ENCODE data around the gene ANXA6. TPM values are rescaled to one million over a fixed set of nuclear protein-coding genes. Genes with fewer than 3 reads are reported as not detected.

Gene ANXA6
- total RNA-seq, 1 experiment from 2014 or later, result 98.7 TPM

GRCh38 chr5:151077967-151078366 is 79.6 kb downstream of the ANXA6 start:
- H3K9me3 Mint-ChIP-seq, result no peaks in the 10 kb centered on the region
- Histone ChIP-seq H3K79me1 (ENCODE audit: insufficient read depth, low read depth, low read length, poor library complexity, severe bottlenecking) (no peaks in the 10 kb centered on the region), H3T11ph (ENCODE audit: low read length) (no peak overlapping the region), H3K27me3 (ENCODE audit: insufficient read depth, low read length) (no peaks in the 10 kb centered on the region), H3K27ac (ENCODE audit: insufficient read length, low read depth, low read length) (no peak overlapping the region), H4K91ac (ENCODE audit: insufficient read length, low read depth, low read length) (no peak overlapping the region), H4K8ac (replicated peaks; ENCODE audit: insufficient read length, low read depth, low read length) (no peak overlapping the region), H2AFZ (ENCODE audit: low read length) (no peak overlapping the region), H3K79me2 (ENCODE audit: insufficient read depth, low read length) (peaks cover 2% of the 10 kb centered on the region; the same call in 1 of the 2 replicates), H2BK12ac (ENCODE audit: insufficient read length, low read depth, low read length) (no peak overlapping the region), H4K5ac (ENCODE audit: insufficient read length, low read depth, low read length) (no peak overlapping the region), H3K23ac (ENCODE audit: insufficient read length, low read depth, low read length) (no peak overlapping the region), H3K4me2 (ENCODE audit: insufficient read depth, insufficient read length, low read length) (no peak overlapping the region), H2BK20ac (ENCODE audit: low read depth, low read length, poor library complexity, severe bottlenecking) (no peak overlapping the region), H4K20me1 (ENCODE audit: control insufficient read depth, insufficient read depth, insufficient read length) (no peaks in the 10 kb centered on the region), H3K9me3 (ENCODE audit: control insufficient read depth, low read depth, low read length) (no peaks in the 10 kb centered on the region), H3K56ac (ENCODE audit: insufficient read length, low read depth, low read length) (no peak overlapping the region), H3K9ac (ENCODE audit: extremely low read depth, insufficient read length, low read length) (no peak overlapping the region), H2BK15ac (ENCODE audit: low read depth, low read length) (no peak overlapping the region; the same call in 1 of the 2 replicates), H3K14ac (ENCODE audit: insufficient read depth, low read length) (no peak overlapping the region), H2BK120ac (ENCODE audit: low read depth, low read length, poor library complexity, severe bottlenecking) (no peak overlapping the region), H3K23me2 (ENCODE audit: insufficient read length, low read depth, low read length, poor library complexity, severe bottlenecking) (peaks cover 5% of the 10 kb centered on the region), H3K18ac (ENCODE audit: insufficient read length, low read depth, low read length) (no peak overlapping the region), H2AK5ac (ENCODE audit: insufficient read length, low read length) (no peak overlapping the region), H3K4me1 (ENCODE audit: insufficient read depth, low read length) (no peaks in the 10 kb centered on the region), H2BK5ac (ENCODE audit: insufficient read length, low read length) (no peak overlapping the region), H3K4ac (ENCODE audit: low read depth, low read length) (no peak overlapping the region)
- no peaks in the 10 kb centered on the region; the same call in 1 of the 2 replicates for H3K27me3 Mint-ChIP-seq (ENCODE audit: low read depth)
- H3K36me3 Mint-ChIP-seq (ENCODE audit: insufficient read depth in 1 of 3, low read depth in 3 of 3), result no peaks in the 10 kb centered on the region; a peak in 2 of 7 replicates
- H3K27ac Mint-ChIP-seq, result no peak overlapping the region; a peak in 1 of 7 replicates
- WGBS (ENCODE audit: extremely low coverage, insufficient read length, low lambda C conversion rate), result no CpG with 5 or more reads among the region's 3 CpGs
- no peak for DNase-seq
- TF ChIP-seq CTCF (conservative IDR thresholded peaks at IDR 0.05), result no peak
- H3K4me3 Mint-ChIP-seq, result no peak overlapping the region
- peaks cover 19 to 27% of the 10 kb centered on the region in 2 experiments for H3K4me1 Mint-ChIP-seq
